RWPE2 (cell line): ENCODE data around the gene AHSP.
"Not testable (repeated sequence)": the region's sequence is repeated elsewhere in the genome, so short reads cannot be mapped to it uniquely, and the experiment has no call there.

ENCODE experiments used
- ATAC-seq: fragments of 200-7000 bp; cut with Tn5 transposase; 3 replicates; pipeline ENCODE4 v1.9.1; 2021; ENCODE audit warnings: low read depth
- DNase-seq: peaks from one replicate; pipeline ENCODE4 v3.0.0-alpha.2; 2020; ENCODE audit warnings: low spot score
- H3K27ac ChIP-seq: fragments of 450-650 bp; 2 replicates; pipeline ENCODE4 v1.5.1; 2017; ENCODE audit warnings: mild to moderate bottlenecking; ENCODE audit not compliant: poor library complexity, severe bottlenecking
- H3K27me3 ChIP-seq: fragments of 250-450 bp; sonication (Bioruptor Pico); 2 replicates; pipeline ENCODE4 v1.5.1; 2021; ENCODE audit warnings: mild to moderate bottlenecking, moderate library complexity; ENCODE audit not compliant: insufficient read depth, poor library complexity, severe bottlenecking
- H3K36me3 ChIP-seq: fragments of 250-450 bp; sonication (Bioruptor Pico); 2 replicates; pipeline ENCODE4 v1.5.1; 2020; ENCODE audit warnings: low read depth, mild to moderate bottlenecking, moderate library complexity
- H3K4me1 ChIP-seq: fragments of 250-450 bp; sonication (Bioruptor Pico); 2 replicates; pipeline ENCODE4 v1.5.1; 2021; ENCODE audit warnings: mild to moderate bottlenecking, moderate library complexity; ENCODE audit not compliant: insufficient read depth, poor library complexity, severe bottlenecking
- H3K4me3 ChIP-seq: fragments of 250-450 bp; sonication (Bioruptor Pico); 2 replicates; pipeline ENCODE4 v1.5.1; 2021; ENCODE audit warnings: mild to moderate bottlenecking, moderate library complexity; ENCODE audit not compliant: severe bottlenecking
- H3K9me3 ChIP-seq: fragments of 250-450 bp; sonication (Bioruptor Pico); 2 replicates; pipeline ENCODE4 v1.5.1; 2021; ENCODE audit warnings: mild to moderate bottlenecking, moderate library complexity; ENCODE audit not compliant: severe bottlenecking
- CTCF ChIP-seq: fragments of 450-650 bp; IDR thresholded peaks from one replicate; pipeline ENCODE4 v1.5.1; 2017; ENCODE audit warnings: mild to moderate bottlenecking, moderate library complexity; ENCODE audit not compliant: poor library complexity, severe bottlenecking

The AHSP gene

GRCh38 chr16:31537362-31538242 is 9.9 kb downstream of the AHSP start:
- H3K36me3 ChIP-seq, result no peaks in the 10 kb centered on the region
- ATAC-seq, result no peak
- peaks cover 17% of the 10 kb centered on the region for H3K27me3 ChIP-seq
- H3K9me3 ChIP-seq, result no peaks in the 10 kb centered on the region
- no peak overlapping the region for H3K4me3 ChIP-seq
- DNase-seq, result no peak
- no peak overlapping the region for H3K27ac ChIP-seq
- H3K4me1 ChIP-seq, result no peaks in the 10 kb centered on the region
- TF ChIP-seq CTCF, result no peak

GRCh38 chr16:31538243-31538598 is 10.5 kb downstream of the AHSP start:
- not testable (repeated sequence) for DNase-seq, H3K9me3 ChIP-seq, H3K4me3 ChIP-seq, ATAC-seq, H3K27ac ChIP-seq, H3K4me1 ChIP-seq, H3K36me3 ChIP-seq
- peaks cover 17% of the 10 kb centered on the region for H3K27me3 ChIP-seq

- H3K4me3 ChIP-seq, H3K4me1 ChIP-seq, H3K36me3 ChIP-seq, ATAC-seq, DNase-seq, H3K27ac ChIP-seq, H3K9me3 ChIP-seq: not testable (repeated sequence)
- peaks cover 17% of the 10 kb centered on the region for H3K27me3 ChIP-seq
Measured at GRCh38 chr16:31539762-31540161, 12.1 kb downstream of the AHSP start.

GRCh38 chr16:31542763-31543162 is 15.1 kb downstream of the AHSP start:
- Histone ChIP-seq H3K27me3 (peaks cover 6% of the 10 kb centered on the region), H3K36me3 (no peaks in the 10 kb centered on the region), H3K4me1 (no peaks in the 10 kb centered on the region), H3K9me3 (no peaks in the 10 kb centered on the region), H3K4me3 (no peak overlapping the region), H3K27ac (no peak overlapping the region)
- no peak for ATAC-seq
- no peak for TF ChIP-seq CTCF
- DNase-seq, result no peak

GRCh38 chr16:31561426-31562233 is 33.9 kb downstream of the AHSP start:
- Histone ChIP-seq H3K36me3 (no peaks in the 10 kb centered on the region), H3K4me3 (no peak overlapping the region), H3K27me3 (peaks cover 1% of the 10 kb centered on the region), H3K27ac (no peak overlapping the region), H3K9me3 (no peaks in the 10 kb centered on the region), H3K4me1 (no peaks in the 10 kb centered on the region)
- ATAC-seq (no peak), DNase-seq (no peak)
- no peak for TF ChIP-seq CTCF
